Measurements from ENCODE around the gene PEDS1. TPM values are rescaled to one million over a fixed set of nuclear protein-coding genes. Genes with fewer than 3 reads are reported as not detected.

PEDS1 gene
- total RNA-seq, 1 donor from 2014 or later = 25.5 TPM

- no peaks in the 10 kb centered on the region for H3K9me3 ChIP-seq
- no peak overlapping the region for H3K27ac ChIP-seq
- H3K27me3 ChIP-seq = no peaks in the 10 kb centered on the region
- DNase-seq (ENCODE audit: extremely low spot score in 2 of 2) = no peak
- intact Hi-C loops (cut with DNase I) = no loop called here
- H3K4me1 ChIP-seq = no peaks in the 10 kb centered on the region
- no peak overlapping the region for H3K4me3 ChIP-seq
- H3K36me3 ChIP-seq = peaks cover 0 to 56% of the 10 kb centered on the region in 2 donors
- TF ChIP-seq CTCF (IDR thresholded peaks at IDR 0.05) (no peak), POLR2AphosphoS5 (IDR thresholded peaks at IDR 0.05; ENCODE audit: insufficient read depth in 1 of 2, low read depth in 1 of 2) (no peak), POLR2A (IDR thresholded peaks at IDR 0.05) (no peak)
Observed at GRCh38 chr20:50128520-50128905, 25.0 kb downstream of the PEDS1 start.

GRCh38 chr20:50127587-50128519 lies 25.7 kb downstream of the PEDS1 start:
- Histone ChIP-seq H3K27me3 (no peaks in the 10 kb centered on the region), H3K36me3 (peaks cover 0 to 58% of the 10 kb centered on the region in 2 donors), H3K4me3 (no peak overlapping the region), H3K9me3 (no peaks in the 10 kb centered on the region), H3K27ac (no peak overlapping the region), H3K4me1 (no peaks in the 10 kb centered on the region)
- intact Hi-C loops (cut with DNase I) = no loop called here
- no peak for TF ChIP-seq CTCF (IDR thresholded peaks at IDR 0.05)
- no peak for TF ChIP-seq POLR2A (IDR thresholded peaks at IDR 0.05)
- no peak for TF ChIP-seq POLR2AphosphoS5 (IDR thresholded peaks at IDR 0.05; ENCODE audit: insufficient read depth in 1 of 2, low read depth in 1 of 2)
- no peak for DNase-seq (ENCODE audit: extremely low spot score in 2 of 2)

- intact Hi-C loops (cut with DNase I) = no loop called here
- no peak overlapping the region for H3K4me3 ChIP-seq
- H3K27ac ChIP-seq = no peak overlapping the region
Observed at GRCh38 chr20:50126662-50127061, 26.9 kb downstream of the PEDS1 start.

GRCh38 chr20:50125279-50125678 lies 28.2 kb downstream of the PEDS1 start:
- H3K4me1 ChIP-seq = peaks cover 13% of the 10 kb centered on the region
- no peak overlapping the region for H3K27ac ChIP-seq
- H3K4me3 ChIP-seq = no peak overlapping the region
- H3K27me3 ChIP-seq = no peaks in the 10 kb centered on the region
- no peaks in the 10 kb centered on the region for H3K9me3 ChIP-seq
- no peak for TF ChIP-seq CTCF (IDR thresholded peaks at IDR 0.05)
- no peak for TF ChIP-seq POLR2AphosphoS5 (IDR thresholded peaks at IDR 0.05; ENCODE audit: insufficient read depth in 1 of 2, low read depth in 1 of 2)
- no peak for TF ChIP-seq POLR2A (IDR thresholded peaks at IDR 0.05)
- DNase-seq (ENCODE audit: extremely low spot score in 2 of 2) = no peak
- H3K36me3 ChIP-seq = peaks cover 0 to 53% of the 10 kb centered on the region in 2 donors
- intact Hi-C loops (cut with DNase I) = no loop called here

More at GRCh38 chr20:50126662-50127061, 26.9 kb downstream of the PEDS1 start:
- Histone ChIP-seq H3K4me1 (peaks cover 1% of the 10 kb centered on the region), H3K9me3 (no peaks in the 10 kb centered on the region), H3K36me3 (peaks cover 0 to 53% of the 10 kb centered on the region in 2 donors), H3K27me3 (no peaks in the 10 kb centered on the region)
- no peak for TF ChIP-seq CTCF (IDR thresholded peaks at IDR 0.05)
- no peak for TF ChIP-seq POLR2AphosphoS5 (IDR thresholded peaks at IDR 0.05; ENCODE audit: insufficient read depth in 1 of 2, low read depth in 1 of 2)
- no peak for DNase-seq (ENCODE audit: extremely low spot score in 2 of 2)

- no peak for DNase-seq (ENCODE audit: extremely low spot score in 2 of 2)
- Histone ChIP-seq H3K36me3 (peaks cover 0 to 47% of the 10 kb centered on the region in 2 donors), H3K27me3 (no peaks in the 10 kb centered on the region), H3K4me1 (peaks cover 13% of the 10 kb centered on the region), H3K27ac (no peak overlapping the region), H3K9me3 (no peaks in the 10 kb centered on the region), H3K4me3 (no peak overlapping the region)
- intact Hi-C loops (cut with DNase I) = loop anchor here (5.0 kb wide), 1 partner anchor 43 kb away; no protein-coding TSS in a partner anchor
- no peak for TF ChIP-seq POLR2A (IDR thresholded peaks at IDR 0.05)
- TF ChIP-seq POLR2AphosphoS5 (IDR thresholded peaks at IDR 0.05; ENCODE audit: insufficient read depth in 1 of 2, low read depth in 1 of 2) = no peak
- TF ChIP-seq CTCF (IDR thresholded peaks at IDR 0.05) = no peak
Observed at GRCh38 chr20:50124496-50124895, 29.0 kb downstream of the PEDS1 start.

All from vagina (tissue), 2 donors.